Measurements from ENCODE around the gene STRN3. TPM values are rescaled to one million over a fixed set of nuclear protein-coding genes. Genes with fewer than 3 reads are reported as not detected.
"Not testable (repeated sequence)": the region's sequence is repeated elsewhere in the genome, so short reads cannot be mapped to it uniquely, and the experiment has no call there.

Gene STRN3
- total RNA-seq, 2 experiments from 2014 or later: 14.7 to 15.3 TPM

GRCh38 chr14:31047503-31047902 lies 21.3 kb upstream of the STRN3 start:
- no peaks in the 10 kb centered on the region for H3K27me3 Mint-ChIP-seq
- H3K4me3 Mint-ChIP-seq: no peak overlapping the region
- ATAC-seq (no peak), DNase-seq (no peak)
- CTCF ChIA-PET: no interaction called here
- POLR2A ChIA-PET: no interaction called here
- H3K36me3 Mint-ChIP-seq (ENCODE audit: low read depth): peaks cover 2% of the 10 kb centered on the region
- H3K27ac Mint-ChIP-seq: no peak overlapping the region
- H3K9me3 Mint-ChIP-seq: no peaks in the 10 kb centered on the region
- H3K4me1 Mint-ChIP-seq (ENCODE audit: low read depth): peaks cover 9% of the 10 kb centered on the region
- intact Hi-C loops (cut with micrococcal nuclease): no loop called here
- no peak for TF ChIP-seq CTCF (IDR thresholded peaks at IDR 0.05)

- Mint-ChIP-seq H3K9me3 (no peaks in the 10 kb centered on the region), H3K4me3 (no peak overlapping the region), H3K36me3 (ENCODE audit: low read depth) (peaks cover 2% of the 10 kb centered on the region), H3K4me1 (ENCODE audit: low read depth) (peaks cover 9% of the 10 kb centered on the region), H3K27me3 (no peaks in the 10 kb centered on the region), H3K27ac (no peak overlapping the region)
- ATAC-seq (no peak), DNase-seq (no peak)
- ChIA-PET CTCF (no interaction called here), POLR2A (interaction anchor here (1.0 kb wide), 1 partner anchor 14 kb away, joined by 3 read pairs; no protein-coding TSS in a partner anchor)
- intact Hi-C loops (cut with micrococcal nuclease): no loop called here
- TF ChIP-seq CTCF (IDR thresholded peaks at IDR 0.05): no peak
Measured at GRCh38 chr14:31045501-31046080, 19.4 kb upstream of the STRN3 start.

- no peak overlapping the region for H3K27ac Mint-ChIP-seq
- peaks cover 10% of the 10 kb centered on the region for H3K4me1 Mint-ChIP-seq (ENCODE audit: low read depth)
- no peak overlapping the region for H3K4me3 Mint-ChIP-seq
- no peaks in the 10 kb centered on the region for H3K9me3 Mint-ChIP-seq
- no peak for ATAC-seq
- CTCF ChIA-PET: interaction anchor here (2.6 kb wide), 1 partner anchor 39 kb away, joined by 7 read pairs; no protein-coding TSS in a partner anchor
- DNase-seq: no peak
- no peak for TF ChIP-seq CTCF (IDR thresholded peaks at IDR 0.05)
- intact Hi-C loops (cut with micrococcal nuclease): no loop called here
- POLR2A ChIA-PET: interaction anchor here (1.3 kb wide), 1 partner anchor 19 kb away, joined by 3 read pairs; no protein-coding TSS in a partner anchor
- no peaks in the 10 kb centered on the region for H3K27me3 Mint-ChIP-seq
- H3K36me3 Mint-ChIP-seq (ENCODE audit: low read depth): no peaks in the 10 kb centered on the region
Measured at GRCh38 chr14:31043379-31043778, 17.2 kb upstream of the STRN3 start.

- H3K9me3 Mint-ChIP-seq; intact Hi-C loops (cut with micrococcal nuclease); H3K4me3 Mint-ChIP-seq; H3K36me3 Mint-ChIP-seq (ENCODE audit: low read depth); H3K27me3 Mint-ChIP-seq; ATAC-seq; H3K27ac Mint-ChIP-seq; DNase-seq: not testable (repeated sequence)
- ChIA-PET POLR2A (interaction anchor here (1.3 kb wide), 1 partner anchor 18 kb away, joined by 3 read pairs; no protein-coding TSS in a partner anchor), CTCF (interaction anchor here (2.6 kb wide), 1 partner anchor 40 kb away, joined by 7 read pairs; no protein-coding TSS in a partner anchor)
- peaks cover 13% of the 10 kb centered on the region for H3K4me1 Mint-ChIP-seq (ENCODE audit: low read depth)
Measured at GRCh38 chr14:31042893-31043292, 16.7 kb upstream of the STRN3 start.

GRCh38 chr14:31042300-31042699 lies 16.1 kb upstream of the STRN3 start:
- ATAC-seq (no peak), DNase-seq (no peak)
- H3K4me1 Mint-ChIP-seq (ENCODE audit: low read depth): peaks cover 13% of the 10 kb centered on the region
- H3K9me3 Mint-ChIP-seq: no peaks in the 10 kb centered on the region
- no peak overlapping the region for H3K27ac Mint-ChIP-seq
- no peak for TF ChIP-seq CTCF (IDR thresholded peaks at IDR 0.05)
- H3K36me3 Mint-ChIP-seq (ENCODE audit: low read depth): peaks cover under 1% of the 10 kb centered on the region
- intact Hi-C loops (cut with micrococcal nuclease): no loop called here
- ChIA-PET POLR2A (no interaction called here), CTCF (interaction anchor here (0.8 to 2.6 kb wide), 2 partner anchors 22 to 40 kb away, joined by 3 to 7 read pairs; no protein-coding TSS in a partner anchor)
- H3K27me3 Mint-ChIP-seq: no peaks in the 10 kb centered on the region
- H3K4me3 Mint-ChIP-seq: no peak overlapping the region
